Fibroblast of peridontal ligament (primary cell): Measurements from ENCODE around the gene MLLT10.

ENCODE experiments used
- DNase-seq: peaks from one replicate; pipeline ENCODE4 v3.0.0-alpha.2; 2010; ENCODE audit errors: extremely low read depth

The MLLT10 gene

DNA sequence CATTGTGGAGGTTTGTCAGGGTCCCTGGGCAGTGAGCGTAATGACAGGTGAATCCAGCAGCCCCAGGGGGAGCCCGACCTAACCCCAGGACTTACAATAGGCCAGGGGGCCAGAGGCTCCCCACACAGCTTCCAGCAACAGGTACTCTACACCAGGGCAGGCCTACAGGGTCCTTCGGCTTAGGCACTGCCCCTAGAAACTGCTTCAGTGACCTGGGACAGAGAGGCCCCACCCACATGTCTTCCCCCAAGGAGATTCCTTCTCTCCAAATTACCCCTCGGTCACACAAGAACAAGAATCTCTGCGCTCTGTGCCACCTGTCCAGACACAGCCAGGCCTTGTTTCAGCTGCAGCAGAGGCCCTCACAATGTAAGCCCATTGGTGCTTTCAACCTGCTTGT, 32.9 kb upstream of the MLLT10 start:
- DNase-seq: no peak

- no peak for DNase-seq
These were observed 32.2 kb upstream of the MLLT10 start for GRCh38 chr10:21501731-21502347.

- no peak for DNase-seq
These were observed 31.7 kb upstream of the MLLT10 start for GRCh38 chr10:21502348-21502740.

DNA sequence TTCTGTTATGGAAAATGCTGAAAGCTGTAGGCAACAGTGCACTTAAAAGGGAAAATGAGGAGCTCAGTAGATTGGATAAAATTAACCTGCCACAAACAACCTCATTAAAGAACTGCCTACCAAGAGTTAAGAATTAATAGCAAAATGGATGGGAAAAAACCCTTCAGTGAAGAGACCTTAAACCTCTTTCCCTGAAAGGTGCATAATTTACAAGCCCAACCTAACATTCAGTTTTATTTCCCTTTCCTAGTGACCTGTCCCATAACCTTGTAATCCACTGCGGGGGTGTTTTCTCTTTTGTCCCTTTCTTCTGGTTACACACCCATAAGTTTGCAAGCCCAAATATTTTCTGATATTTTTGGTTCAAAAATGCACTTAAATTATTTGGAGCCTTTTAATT, 30.5 kb upstream of the MLLT10 start:
- DNase-seq: no peak

GRCh38 chr10:21505711-21506278, 28.2 kb upstream of the MLLT10 start:
- DNase-seq: no peak

GRCh38 chr10:21506351-21506750, 27.7 kb upstream of the MLLT10 start:
- no peak for DNase-seq

GRCh38 chr10:21507150-21507549, 26.9 kb upstream of the MLLT10 start:
- no peak for DNase-seq

- no peak for DNase-seq
These were observed 25.2 kb upstream of the MLLT10 start for GRCh38 chr10:21508706-21509331.

DNA sequence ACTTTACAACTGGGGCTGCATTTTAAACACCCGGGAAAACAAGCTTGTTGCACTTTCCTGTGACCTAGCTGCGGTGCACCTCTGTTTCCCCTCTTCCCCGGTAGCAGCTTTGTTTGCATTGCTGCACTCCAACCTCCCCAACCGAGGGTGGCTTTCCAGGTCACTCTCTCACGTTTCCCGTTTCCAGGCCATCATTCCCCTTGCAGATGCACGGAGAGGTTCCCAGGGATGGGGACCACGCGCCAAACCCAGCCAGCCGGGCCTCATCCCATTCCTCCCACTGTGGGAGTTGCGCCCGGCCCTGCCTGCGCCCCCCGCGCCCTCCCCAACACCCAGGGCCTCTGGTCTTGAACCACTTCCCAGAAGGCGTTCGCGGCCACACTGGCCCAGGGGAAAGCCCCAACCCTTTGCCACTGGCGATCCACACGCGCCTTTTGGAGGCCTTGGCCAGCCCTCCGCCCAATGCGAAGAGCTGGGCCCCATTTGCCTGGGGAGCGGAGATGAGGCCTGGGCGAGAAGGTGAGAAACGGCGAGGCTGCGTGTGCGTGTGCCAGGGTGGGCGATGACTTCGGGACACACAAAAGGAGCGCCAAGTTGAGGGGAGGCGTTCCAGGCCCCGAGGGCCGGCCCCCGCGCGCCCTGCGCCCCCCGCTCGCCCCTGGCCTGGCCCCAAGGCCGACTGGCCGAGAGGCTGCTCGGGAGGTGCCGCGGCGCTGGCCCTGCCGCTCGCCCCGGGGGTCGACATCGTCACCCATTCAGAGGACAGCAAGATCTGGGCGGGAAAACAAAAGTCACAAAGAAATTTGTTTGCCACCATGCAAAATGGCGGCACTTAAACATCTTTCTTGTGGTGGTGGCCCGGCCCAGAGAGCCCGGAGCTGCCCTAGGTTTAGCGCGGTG, 24.4 kb upstream of the MLLT10 start:
- no peak for DNase-seq

GRCh38 chr10:21510241-21511094, 23.6 kb upstream of the MLLT10 start:
- no peak for DNase-seq

GRCh38 chr10:21511095-21511570, 22.9 kb upstream of the MLLT10 start:
- DNase-seq: no peak

DNA sequence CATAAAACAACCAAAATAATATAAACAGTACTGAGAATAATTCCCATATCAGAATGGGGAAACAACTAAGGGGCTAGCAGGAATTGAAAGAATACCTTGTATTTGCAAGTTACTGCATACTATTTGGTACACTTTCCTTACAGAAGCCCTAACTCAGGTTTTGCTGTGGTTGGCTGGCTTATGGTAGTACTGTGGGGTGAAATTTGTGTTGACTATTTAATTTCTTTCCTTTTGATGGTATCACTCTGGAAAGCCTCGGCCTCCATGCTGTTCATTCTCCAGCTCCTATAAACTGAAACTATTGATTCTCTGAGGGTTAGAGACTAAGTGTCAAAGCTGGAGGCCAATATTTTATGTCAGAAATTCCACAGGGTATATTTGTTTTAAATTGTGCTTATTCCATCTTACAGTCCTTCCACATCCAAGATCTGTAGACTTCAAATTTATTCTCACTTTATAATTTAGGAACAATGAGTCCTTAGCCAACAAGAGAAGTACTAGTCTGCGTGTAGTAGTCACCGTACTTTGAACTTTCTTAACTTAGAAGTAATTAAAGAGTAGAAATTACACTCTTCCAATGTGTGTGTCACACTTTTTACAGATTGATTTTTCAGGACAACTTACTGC, 22.0 kb upstream of the MLLT10 start:
- DNase-seq: no peak

DNA sequence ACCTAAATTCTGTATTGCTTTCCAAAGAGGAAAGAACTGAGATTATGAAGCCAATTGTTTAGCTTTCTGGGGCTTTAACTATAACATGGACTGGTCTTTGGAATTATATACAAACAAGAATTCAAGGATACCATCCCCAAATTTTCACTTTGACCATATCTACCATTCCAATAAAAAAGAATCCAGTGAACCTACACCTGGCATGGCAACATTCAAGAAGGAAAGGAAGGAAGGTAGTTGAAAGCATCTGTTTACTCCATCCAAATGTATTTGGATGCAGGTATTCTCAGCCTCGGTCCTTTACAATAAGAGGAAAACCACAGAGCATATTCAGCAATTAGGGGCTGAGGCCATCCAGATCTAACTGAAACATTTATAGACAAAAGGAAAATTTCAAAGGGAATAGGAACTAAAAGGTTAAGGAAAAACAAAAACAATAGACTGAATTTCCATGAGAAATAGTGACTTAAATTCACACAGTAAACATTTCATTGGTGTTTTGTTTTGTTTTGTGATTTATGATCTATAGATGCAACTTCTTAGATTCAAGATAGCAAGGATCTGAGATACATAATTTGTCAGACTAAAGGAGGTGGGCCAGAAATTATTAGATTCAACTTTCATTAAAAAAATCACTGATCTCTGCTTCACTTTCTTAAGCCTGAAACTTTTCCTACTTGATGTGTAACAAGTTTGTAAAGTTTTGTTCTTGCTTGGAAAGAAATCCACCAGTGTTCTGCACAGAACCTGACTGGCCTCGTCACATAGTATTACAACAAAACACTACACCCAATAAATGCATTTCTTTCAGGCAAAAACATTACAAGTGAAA, 21.2 kb upstream of the MLLT10 start:
- DNase-seq: no peak

DNA sequence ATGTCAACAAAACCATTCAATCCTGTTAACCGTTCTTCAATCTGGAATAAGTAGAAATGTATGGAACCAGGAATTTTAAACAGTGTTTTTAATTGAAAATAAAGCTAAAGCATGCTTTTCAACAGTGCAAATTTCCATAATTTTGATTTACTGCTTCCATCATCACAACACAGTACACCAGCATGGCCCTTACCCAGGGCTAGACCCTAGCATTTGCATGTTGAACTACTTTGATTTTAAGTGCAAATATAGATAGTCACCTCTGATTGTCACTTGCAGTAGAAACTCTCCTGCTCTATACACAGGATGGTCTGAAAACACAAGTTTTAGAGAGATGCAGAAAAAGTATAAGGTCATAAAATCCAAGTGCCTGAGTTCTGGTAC, 20.6 kb upstream of the MLLT10 start:
- DNase-seq: no peak

GRCh38 chr10:21514129-21514817, 19.8 kb upstream of the MLLT10 start:
- DNase-seq: no peak

- no peak for DNase-seq
These were observed 19.1 kb upstream of the MLLT10 start for GRCh38 chr10:21514818-21515351.

- DNase-seq: peak; percentile 36
These were observed 18.4 kb upstream of the MLLT10 start for GRCh38 chr10:21515361-21516241.
